Upper lobe of left lung (tissue), 6 donors: ENCODE results near the gene SLC25A48. TPM values are rescaled to one million over a fixed set of nuclear protein-coding genes. Genes with fewer than 3 reads are reported as not detected.

ENCODE experiments used
- ATAC-seq, 2 donors: fragments of 200-7000 bp; cut with Tn5 transposase; one replicate each; pipeline ENCODE4 v1.9.1; 2022; ENCODE audit warnings: mild to moderate bottlenecking in 2 of 2, moderate library complexity in 2 of 2; ENCODE audit not compliant: low FRiP score in 2 of 2
- DNase-seq, 2 donors: peaks; one replicate each; pipeline ENCODE4 v3.0.0-alpha.2; 2019 to 2020
- H3K27ac ChIP-seq, 4 donors: fragments of 200-600 bp; sonication (generic); one replicate each; pipeline ENCODE4 v1.5.1; 2016 to 2019
- H3K27me3 ChIP-seq, 4 donors: fragments of 200-600 bp; sonication (generic); one replicate each; pipeline ENCODE4 v1.5.1; 2017 to 2019
- H3K36me3 ChIP-seq, 4 donors: fragments of 200-600 bp; sonication (generic); one replicate each; pipeline ENCODE4 v1.5.1; 2016 to 2019
- H3K4me1 ChIP-seq, 4 donors: fragments of 200-600 bp; sonication (generic); one replicate each; pipeline ENCODE4 v1.5.1; 2018 to 2019
- H3K4me3 ChIP-seq, 4 donors: fragments of 200-600 bp; sonication (generic); one replicate each; pipeline ENCODE4 v1.5.1; 2017 to 2019; ENCODE audit warnings: mild to moderate bottlenecking in 2 of 4, moderate library complexity in 1 of 4
- H3K9me3 ChIP-seq, 4 donors: fragments of 200-600 bp; sonication (generic); one replicate each; pipeline ENCODE4 v1.5.1; 2018 to 2019
- EP300 ChIP-seq, 4 donors: sonication (generic); formaldehyde crosslinking; IDR thresholded peaks; one replicate each; pipeline ENCODE4 v1.5.1; 2017; ENCODE audit warnings: antibody characterized with exemption in 4 of 4, control low read depth in 2 of 4
- POLR2A ChIP-seq, 4 donors: fragments of 450-650 bp; IDR thresholded peaks; one replicate each; pipeline ENCODE4 v1.5.1; 2016 to 2017; ENCODE audit warnings: antibody characterized with exemption in 4 of 4, mild to moderate bottlenecking in 2 of 4
- POLR2AphosphoS5 ChIP-seq, 2 donors: sonication (generic); formaldehyde crosslinking; IDR thresholded peaks; one replicate each; pipeline ENCODE4 v1.5.1; 2017; ENCODE audit warnings: antibody characterized with exemption in 2 of 2
- WGBS, 2 donors: methylation state at CpG; one replicate each; pipeline ENCODE4 v1.1.5; 2017 to 2018; 5-methylcytosine and 5-hydroxymethylcytosine counted together
- total RNA-seq, 6 donors: library from RNA; depleted of rRNA in 4 of 6; stranded (reverse); fragments of >200 nt in 4 of 6; gene quantifications; one replicate each; pipeline versions ENCODE4 v1.1.0 to v1.2.1, GENCODE V29; 2016 to 2021
- TF ChIP-seq, protein P1 (sequence below), 6 experiments: fragments of 450-650 bp in 4 of 6; fragments of 200-600 bp in 2 of 6; sonication (generic) in 2 of 6; IDR thresholded peaks; one replicate each; pipeline ENCODE4 v1.5.1; 2016 to 2019; ENCODE audit warnings: antibody characterized with exemption in 6 of 6
- donor health status: DM: no; HTN: no; CAD: no; lungs with moderate emphysema.
- donor health status: DM: no; HTN: yes; CAD: no; lungs with severe emphysema.

SLC25A48 gene
- total RNA-seq, 6 donors from 2014 or later = not detected

DNA sequence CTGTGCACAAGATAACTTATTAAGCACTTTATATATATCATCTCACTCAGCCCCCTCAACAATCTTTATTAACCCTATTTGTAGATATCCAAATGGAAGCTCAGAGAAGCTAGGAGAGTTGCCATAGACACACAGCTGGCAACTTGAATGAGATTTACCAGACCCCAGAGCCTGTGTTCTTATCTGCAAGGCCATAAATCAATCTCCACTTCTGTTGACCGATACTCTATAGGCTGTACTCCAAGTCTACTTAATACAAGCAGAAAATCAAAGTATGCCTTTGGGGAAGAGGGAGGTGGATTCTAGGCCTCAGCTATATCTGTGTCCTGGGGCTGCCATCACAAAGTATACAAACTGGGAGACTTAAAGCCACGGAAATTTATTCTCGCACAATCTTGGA, 67.2 kb downstream of the SLC25A48 start:
- no peak overlapping the region for H3K4me3 ChIP-seq
- H3K27me3 ChIP-seq = peaks cover 0 to 2% (median 0%) of the 10 kb centered on the region in 4 donors
- H3K36me3 ChIP-seq = no peaks in the 10 kb centered on the region
- H3K27ac ChIP-seq = no peak overlapping the region
- TF ChIP-seq POLR2A (IDR thresholded peaks at IDR 0.05) (no peak), EP300 (IDR thresholded peaks at IDR 0.05) (no peak), POLR2AphosphoS5 (IDR thresholded peaks at IDR 0.05) (no peak)
- TF ChIP-seq, protein P1, sequence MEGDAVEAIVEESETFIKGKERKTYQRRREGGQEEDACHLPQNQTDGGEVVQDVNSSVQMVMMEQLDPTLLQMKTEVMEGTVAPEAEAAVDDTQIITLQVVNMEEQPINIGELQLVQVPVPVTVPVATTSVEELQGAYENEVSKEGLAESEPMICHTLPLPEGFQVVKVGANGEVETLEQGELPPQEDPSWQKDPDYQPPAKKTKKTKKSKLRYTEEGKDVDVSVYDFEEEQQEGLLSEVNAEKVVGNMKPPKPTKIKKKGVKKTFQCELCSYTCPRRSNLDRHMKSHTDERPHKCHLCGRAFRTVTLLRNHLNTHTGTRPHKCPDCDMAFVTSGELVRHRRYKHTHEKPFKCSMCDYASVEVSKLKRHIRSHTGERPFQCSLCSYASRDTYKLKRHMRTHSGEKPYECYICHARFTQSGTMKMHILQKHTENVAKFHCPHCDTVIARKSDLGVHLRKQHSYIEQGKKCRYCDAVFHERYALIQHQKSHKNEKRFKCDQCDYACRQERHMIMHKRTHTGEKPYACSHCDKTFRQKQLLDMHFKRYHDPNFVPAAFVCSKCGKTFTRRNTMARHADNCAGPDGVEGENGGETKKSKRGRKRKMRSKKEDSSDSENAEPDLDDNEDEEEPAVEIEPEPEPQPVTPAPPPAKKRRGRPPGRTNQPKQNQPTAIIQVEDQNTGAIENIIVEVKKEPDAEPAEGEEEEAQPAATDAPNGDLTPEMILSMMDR (IDR thresholded peaks at IDR 0.05) = no peak
- DNase-seq (no peak), ATAC-seq (no peak)
- H3K9me3 ChIP-seq = no peaks in the 10 kb centered on the region
- 45 to 57% methylated on average over 3 of the region's 3 CpGs for WGBS, 2 donors
- H3K4me1 ChIP-seq = no peaks in the 10 kb centered on the region

DNA sequence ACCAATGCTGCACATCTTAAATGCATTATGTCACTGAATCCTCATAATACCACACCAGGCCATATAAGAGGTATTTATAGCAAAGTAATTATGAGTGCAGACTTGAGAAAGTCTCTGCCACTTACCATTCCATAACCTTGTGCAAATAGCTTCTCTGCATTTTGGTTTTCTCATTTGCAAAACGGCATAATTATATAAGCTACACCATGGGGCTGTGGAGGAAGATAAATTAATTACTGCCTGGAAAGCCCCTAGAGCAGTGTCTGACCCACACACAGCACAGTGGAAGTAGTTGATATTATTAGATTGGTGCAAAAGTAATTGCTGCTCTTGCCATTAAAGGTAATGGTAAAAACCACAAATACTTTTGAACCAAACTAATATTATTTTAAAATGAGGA, 70.7 kb downstream of the SLC25A48 start:
- no peaks in the 10 kb centered on the region for H3K9me3 ChIP-seq
- 62 to 69% methylated on average over 1 of the region's 1 CpG for WGBS, 2 donors

DNA sequence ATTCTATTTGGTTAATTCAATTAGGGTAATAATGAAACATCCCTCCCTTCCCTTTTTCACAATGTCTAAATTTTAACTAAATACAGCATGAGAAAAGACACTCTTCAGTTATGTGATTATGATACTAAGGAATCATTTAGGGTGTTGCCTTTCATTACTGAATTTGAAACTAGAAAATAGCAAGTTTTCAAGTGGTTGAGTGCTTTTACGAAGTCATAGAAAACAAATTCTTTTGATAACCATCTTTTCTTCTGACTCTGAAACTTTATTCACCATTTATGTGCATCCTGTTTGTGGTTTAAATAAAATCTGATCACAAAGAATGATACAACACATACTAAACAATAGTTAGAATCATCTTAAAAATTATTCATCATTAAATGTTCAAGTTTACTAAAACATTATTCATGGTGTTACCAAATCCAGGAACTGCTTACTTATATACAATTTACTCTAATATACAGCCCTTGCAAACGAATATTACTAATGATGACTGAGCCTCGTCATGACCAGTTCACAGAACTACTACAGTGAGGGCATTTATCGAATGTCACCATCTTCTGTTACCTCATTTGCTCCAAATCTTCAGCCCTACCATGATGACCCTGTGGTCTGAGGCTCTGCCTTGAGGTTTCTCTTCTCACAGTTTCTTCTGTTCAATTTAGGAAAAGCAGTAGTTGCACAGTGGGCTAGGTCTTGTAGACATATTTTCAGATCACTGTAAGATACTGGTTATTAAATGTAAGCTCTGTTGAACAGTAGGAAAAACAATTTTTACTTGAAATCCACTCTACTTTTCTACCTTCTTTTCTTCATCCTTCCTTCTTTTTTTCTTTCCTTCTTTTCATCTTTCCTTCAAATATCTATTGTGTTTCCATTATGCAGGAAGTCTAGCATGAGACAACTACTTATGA, 79.5 kb downstream of the SLC25A48 start:
- ATAC-seq = no peak
- H3K4me1 ChIP-seq = no peaks in the 10 kb centered on the region
- no peaks in the 10 kb centered on the region for H3K27me3 ChIP-seq
- no peaks in the 10 kb centered on the region for H3K9me3 ChIP-seq
- no peaks in the 10 kb centered on the region for H3K36me3 ChIP-seq
- TF ChIP-seq POLR2A (IDR thresholded peaks at IDR 0.05) = no peak
- TF ChIP-seq, protein P1 (IDR thresholded peaks at IDR 0.05) = no peak
- no peak for TF ChIP-seq EP300 (IDR thresholded peaks at IDR 0.05)
- no peak for TF ChIP-seq POLR2AphosphoS5 (IDR thresholded peaks at IDR 0.05)
- no peak overlapping the region for H3K27ac ChIP-seq
- no peak overlapping the region for H3K4me3 ChIP-seq
- 54 to 60% methylated on average over 4 of the region's 4 CpGs for WGBS, 2 donors
- DNase-seq = no peak

More for the DNA sequence above, 70.7 kb downstream of the SLC25A48 start:
- Histone ChIP-seq H3K4me3 (no peak overlapping the region), H3K27ac (no peak overlapping the region), H3K4me1 (no peaks in the 10 kb centered on the region), H3K36me3 (no peaks in the 10 kb centered on the region), H3K27me3 (peaks cover 0 to 2% (median 0%) of the 10 kb centered on the region in 4 donors)
- no peak for ATAC-seq
- TF ChIP-seq EP300 (IDR thresholded peaks at IDR 0.05) = no peak
- TF ChIP-seq POLR2A (IDR thresholded peaks at IDR 0.05) = no peak
- no peak for DNase-seq

DNA sequence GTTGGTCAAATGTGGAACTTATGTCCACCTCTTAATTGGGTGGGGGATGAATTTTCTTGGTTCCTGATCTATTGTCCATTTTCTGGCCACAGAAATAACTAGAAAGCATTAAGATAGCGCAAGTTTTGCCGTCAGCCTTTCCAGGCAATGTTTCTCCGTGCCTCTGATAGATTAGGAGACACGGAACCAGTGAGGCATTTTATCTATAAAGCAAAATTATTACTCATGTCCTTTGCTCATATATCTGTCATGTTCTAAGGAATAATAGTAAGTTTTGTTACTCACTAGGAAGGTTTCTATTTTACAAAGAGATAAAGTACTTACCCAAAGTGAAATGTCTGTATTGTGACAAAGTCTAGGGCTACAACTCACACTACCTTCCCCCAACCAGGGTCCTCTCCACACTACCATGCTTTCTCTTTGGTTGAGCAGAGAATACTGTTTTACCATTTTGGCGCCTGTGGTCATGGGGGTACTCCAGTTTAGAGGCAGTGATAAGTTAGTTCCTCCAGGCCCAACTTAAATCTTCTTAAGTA, 81.1 kb downstream of the SLC25A48 start:
- Histone ChIP-seq H3K9me3 (no peaks in the 10 kb centered on the region), H3K4me1 (no peaks in the 10 kb centered on the region), H3K36me3 (no peaks in the 10 kb centered on the region), H3K4me3 (no peak overlapping the region), H3K27ac (no peak overlapping the region), H3K27me3 (no peaks in the 10 kb centered on the region)
- DNase-seq = no peak
- no peak for ATAC-seq
- no peak for TF ChIP-seq EP300 (IDR thresholded peaks at IDR 0.05)
- no peak for TF ChIP-seq POLR2AphosphoS5 (IDR thresholded peaks at IDR 0.05)
- TF ChIP-seq POLR2A (IDR thresholded peaks at IDR 0.05) = no peak
- TF ChIP-seq, protein P1 (IDR thresholded peaks at IDR 0.05) = no peak
- 87 to 90% methylated on average over 5 of the region's 5 CpGs for WGBS, 2 donors

DNA sequence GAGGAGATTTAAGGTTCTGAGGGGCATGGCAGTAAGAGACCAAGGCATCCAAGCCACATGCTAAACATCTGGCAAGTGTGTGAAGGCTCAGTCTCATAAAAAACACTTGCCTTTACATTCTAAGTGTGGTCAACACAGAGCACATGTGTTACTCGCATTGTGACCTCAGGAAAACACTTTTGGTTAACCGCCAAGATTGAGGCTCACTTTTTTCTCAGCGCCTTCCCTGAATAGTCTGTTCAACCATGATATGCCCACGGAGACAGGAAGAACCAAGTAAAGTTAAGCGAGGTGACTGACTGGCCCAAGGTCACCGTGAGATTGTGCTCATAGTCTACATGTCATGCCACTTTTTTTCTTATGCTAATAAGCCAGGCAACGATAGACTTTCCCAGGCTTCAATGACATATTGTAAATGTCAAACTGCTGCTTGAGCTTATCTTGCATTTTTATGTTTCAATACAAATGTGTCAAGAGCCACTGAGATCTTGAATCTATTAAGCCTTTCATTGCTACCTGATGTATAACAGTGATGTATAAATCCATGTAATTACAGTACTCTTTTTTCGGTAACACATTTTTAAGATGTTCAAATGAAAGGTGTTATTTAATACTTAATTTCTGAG, 82.3 kb downstream of the SLC25A48 start:
- Histone ChIP-seq H3K36me3 (no peaks in the 10 kb centered on the region), H3K9me3 (no peaks in the 10 kb centered on the region), H3K4me3 (no peak overlapping the region), H3K27ac (no peak overlapping the region), H3K4me1 (no peaks in the 10 kb centered on the region), H3K27me3 (no peaks in the 10 kb centered on the region)
- TF ChIP-seq POLR2A (IDR thresholded peaks at IDR 0.05) = no peak
- TF ChIP-seq POLR2AphosphoS5 (IDR thresholded peaks at IDR 0.05) = no peak
- TF ChIP-seq EP300 (IDR thresholded peaks at IDR 0.05) = no peak
- TF ChIP-seq, protein P1 (IDR thresholded peaks at IDR 0.05) = no peak
- 79 to 83% methylated on average over 8 of the region's 8 CpGs for WGBS, 2 donors
- ATAC-seq (no peak), DNase-seq (no peak)
